Posterior vena cava (tissue), 2 donors: ENCODE results near the gene GSTA1. TPM values are rescaled to one million over a fixed set of nuclear protein-coding genes. Genes with fewer than 3 reads are reported as not detected.
"Not testable (repeated sequence)": the region's sequence is repeated elsewhere in the genome, so short reads cannot be mapped to it uniquely, and the experiment has no call there.

Source experiments
- DNase-seq: peaks from one replicate; pipeline ENCODE4 v3.0.0-alpha.2; 2020; ENCODE audit warnings: low spot score
- intact Hi-C, 2 donors: fragments of 100-400 bp; cut with DNase I; formaldehyde crosslinking; loops; one replicate each; pipeline versions ENCODE4 v1.14.1 to v1.14.2; 2022 to 2023
- total RNA-seq, 2 donors: library from RNA; stranded (reverse); fragmentation: NEBNext Ultra II Directional; extraction: Animal tissue kit (Norgen Biotek cat#: 25700); gene quantifications; one replicate each; pipeline ENCODE4 v1.2.1, GENCODE V29; 2021
- donor health status: DM: yes; HTN: yes; CAD: no.
- donor health status: DM: yes; HTN: yes; CAD: no.

The GSTA1 gene
- total RNA-seq, 2 donors from 2014 or later = not detected

- no peak for DNase-seq
- intact Hi-C loops = no loop called here
Observed at GRCh38 chr6:52815167-52816092, 11.8 kb upstream of the GSTA1 start.

- intact Hi-C loops, DNase-seq: not testable (repeated sequence)
Observed at GRCh38 chr6:52814545-52814944, 10.9 kb upstream of the GSTA1 start.

- intact Hi-C loops, DNase-seq: not testable (repeated sequence)
Observed at GRCh38 chr6:52809777-52810176, 6.2 kb upstream of the GSTA1 start.

- DNase-seq = no peak
- intact Hi-C loops = no loop called here
Observed at GRCh38 chr6:52808660-52809059, 5.0 kb upstream of the GSTA1 start.

GRCh38 chr6:52802806-52803205, 810 bp downstream of the GSTA1 start:
- intact Hi-C loops = no loop called here
- DNase-seq = no peak

- intact Hi-C loops = no loop called here
- DNase-seq = no peak
Observed at GRCh38 chr6:52801188-52801841, 2.3 kb downstream of the GSTA1 start.

- DNase-seq, intact Hi-C loops: not testable (repeated sequence)
Observed at GRCh38 chr6:52799272-52799671, 4.3 kb downstream of the GSTA1 start.

- intact Hi-C loops, DNase-seq: not testable (repeated sequence)
Observed at GRCh38 chr6:52794366-52794765, 9.2 kb downstream of the GSTA1 start.

GRCh38 chr6:52790861-52791260, 12.8 kb downstream of the GSTA1 start:
- no peak for DNase-seq
- intact Hi-C loops = no loop called here

- intact Hi-C loops, DNase-seq: not testable (repeated sequence)
Observed at GRCh38 chr6:52789658-52790057, 14.0 kb downstream of the GSTA1 start.

GRCh38 chr6:52788478-52788877, 15.1 kb downstream of the GSTA1 start:
- no peak for DNase-seq
- intact Hi-C loops = no loop called here

- intact Hi-C loops = no loop called here
- DNase-seq = no peak
Observed at GRCh38 chr6:52787917-52788316, 15.7 kb downstream of the GSTA1 start.

GRCh38 chr6:52786249-52786956, 17.2 kb downstream of the GSTA1 start:
- intact Hi-C loops = no loop called here
- no peak for DNase-seq

GRCh38 chr6:52782696-52783274, 20.8 kb downstream of the GSTA1 start:
- intact Hi-C loops, DNase-seq: not testable (repeated sequence)

GRCh38 chr6:52782209-52782608, 21.4 kb downstream of the GSTA1 start:
- DNase-seq, intact Hi-C loops: not testable (repeated sequence)

GRCh38 chr6:52779237-52779636, 24.4 kb downstream of the GSTA1 start:
- intact Hi-C loops = no loop called here
- no peak for DNase-seq

GRCh38 chr6:52776711-52777351, 26.8 kb downstream of the GSTA1 start:
- DNase-seq, intact Hi-C loops: not testable (repeated sequence)

- DNase-seq, intact Hi-C loops: not testable (repeated sequence)
Observed at GRCh38 chr6:52769399-52769798, 34.2 kb downstream of the GSTA1 start.

- DNase-seq, intact Hi-C loops: not testable (repeated sequence)
Observed at GRCh38 chr6:52767658-52768057, 36.0 kb downstream of the GSTA1 start.
